ENCODE results near the gene SLITRK5.

- TF ChIP-seq POLR2A (IDR thresholded peaks at IDR 0.05; ENCODE audit: low read depth, low read length) (no peak), TAF1 (IDR thresholded peaks at IDR 0.05; ENCODE audit: borderline replicate concordance, low read depth, low read length) (no peak), POLR2AphosphoS5 (IDR thresholded peaks at IDR 0.05; ENCODE audit: low read depth, low read length) (no peak)
Measured at GRCh38 chr13:87656306-87656705, 14.9 kb upstream of the SLITRK5 start.
